Mucosa of gallbladder (tissue), 1 donor: Measurements from ENCODE around the gene ATP6V1F. TPM values are rescaled to one million over a fixed set of nuclear protein-coding genes. Genes with fewer than 3 reads are reported as not detected.

ENCODE experiments used
- DNase-seq: peaks from one replicate; pipeline ENCODE4 v3.0.0-alpha.2; 2020; ENCODE audit warnings: low spot score
- total RNA-seq: library from RNA; stranded (reverse); gene quantifications from one replicate; pipeline ENCODE4 v1.2.1, GENCODE V29; 2021
- donor health status: DM: no; HTN: no; CAD: no.

Gene ATP6V1F
- total RNA-seq, 1 donor from 2014 or later, result 118 TPM

GRCh38 chr7:128835790-128836641, 26.6 kb upstream of the ATP6V1F start:
- DNase-seq, result no peak

GRCh38 chr7:128836729-128837348, 25.8 kb upstream of the ATP6V1F start:
- no peak for DNase-seq

GRCh38 chr7:128837521-128837921, 25.1 kb upstream of the ATP6V1F start:
- no peak for DNase-seq

- DNase-seq, result no peak
These were observed 24.4 kb upstream of the ATP6V1F start for GRCh38 chr7:128838109-128838779.

GRCh38 chr7:128838981-128839731, 23.5 kb upstream of the ATP6V1F start:
- no peak for DNase-seq

- no peak for DNase-seq
These were observed 22.9 kb upstream of the ATP6V1F start for GRCh38 chr7:128839751-128840177.

- no peak for DNase-seq
These were observed 22.1 kb upstream of the ATP6V1F start for GRCh38 chr7:128840326-128841170.

- no peak for DNase-seq
These were observed 21.4 kb upstream of the ATP6V1F start for GRCh38 chr7:128841171-128841690.

- no peak for DNase-seq
These were observed 20.6 kb upstream of the ATP6V1F start for GRCh38 chr7:128841921-128842673.

GRCh38 chr7:128842674-128843641, 19.7 kb upstream of the ATP6V1F start:
- DNase-seq, result no peak

GRCh38 chr7:128843938-128844621, 18.6 kb upstream of the ATP6V1F start:
- DNase-seq, result no peak

- no peak for DNase-seq
These were observed 17.8 kb upstream of the ATP6V1F start for GRCh38 chr7:128844777-128845311.

- DNase-seq, result no peak
These were observed 17.2 kb upstream of the ATP6V1F start for GRCh38 chr7:128845475-128845874.

- no peak for DNase-seq
These were observed 16.7 kb upstream of the ATP6V1F start for GRCh38 chr7:128845987-128846386.

- no peak for DNase-seq
These were observed 15.7 kb upstream of the ATP6V1F start for GRCh38 chr7:128846781-128847444.

- DNase-seq, result no peak
These were observed 14.9 kb upstream of the ATP6V1F start for GRCh38 chr7:128847721-128848211.
